ENCODE data around the gene RABL6. TPM values are rescaled to one million over a fixed set of nuclear protein-coding genes. Genes with fewer than 3 reads are reported as not detected.
"Not testable (repeated sequence)": the region's sequence is repeated elsewhere in the genome, so short reads cannot be mapped to it uniquely, and the experiment has no call there.

RABL6 gene
- total RNA-seq, 1 donor from 2014 or later: 90.2 TPM

DNA sequence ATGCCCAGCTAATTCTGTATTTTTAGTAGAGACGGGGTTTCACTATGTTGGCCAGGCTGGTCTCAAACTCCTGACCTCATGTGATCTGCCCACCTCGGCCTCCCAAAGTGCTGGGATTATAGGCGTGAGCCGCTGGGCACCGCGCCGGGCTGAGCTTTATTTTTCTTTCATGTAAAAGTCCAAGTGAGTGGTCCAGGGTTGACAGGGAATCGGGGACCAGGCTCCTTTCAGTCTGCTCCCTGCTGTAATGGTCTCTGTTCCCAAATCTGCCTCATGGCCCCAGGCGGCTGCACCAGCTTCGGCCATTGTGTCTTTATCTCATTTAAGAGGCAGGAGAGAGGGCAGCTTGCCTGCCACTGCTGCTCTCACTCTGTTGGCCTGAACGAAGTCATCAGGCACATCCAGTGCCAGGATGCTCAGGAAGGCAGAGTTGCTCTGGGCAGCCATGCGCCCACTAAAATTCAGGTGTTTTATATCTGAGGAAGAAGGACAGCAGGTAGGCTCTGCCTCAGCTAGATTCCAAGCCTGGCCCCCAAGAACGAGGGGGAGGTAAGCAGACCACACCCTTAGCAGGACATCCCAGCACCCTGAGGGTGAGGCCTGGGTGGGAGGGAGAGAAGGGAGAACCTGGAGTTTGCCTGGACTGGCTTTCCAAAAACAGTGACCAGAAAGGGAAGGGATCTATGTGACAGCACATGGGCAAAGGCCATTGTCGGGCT lies 13.3 kb upstream of the RABL6 start:
- DNase-seq (ENCODE audit: extremely low read depth, low read depth, low spot score): no peak

DNA sequence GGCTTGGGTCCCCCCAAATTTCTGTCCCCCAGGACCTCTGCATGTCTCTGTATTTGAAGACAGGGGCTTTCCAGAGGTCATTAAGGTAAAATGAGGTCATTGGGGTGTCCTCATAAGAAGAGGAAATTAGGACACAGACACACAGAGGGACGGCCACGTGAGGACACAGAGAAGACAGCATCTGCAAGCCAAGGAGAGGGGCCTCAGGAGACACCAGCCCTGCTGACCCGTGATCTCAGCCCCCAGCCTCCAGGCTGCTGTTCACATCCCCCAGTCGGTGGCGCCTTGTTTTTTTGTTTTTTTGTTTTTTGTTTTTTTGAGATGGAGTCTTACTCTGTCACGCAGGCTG lies 12.8 kb upstream of the RABL6 start:
- DNase-seq (ENCODE audit: extremely low read depth, low read depth, low spot score): no peak

DNA sequence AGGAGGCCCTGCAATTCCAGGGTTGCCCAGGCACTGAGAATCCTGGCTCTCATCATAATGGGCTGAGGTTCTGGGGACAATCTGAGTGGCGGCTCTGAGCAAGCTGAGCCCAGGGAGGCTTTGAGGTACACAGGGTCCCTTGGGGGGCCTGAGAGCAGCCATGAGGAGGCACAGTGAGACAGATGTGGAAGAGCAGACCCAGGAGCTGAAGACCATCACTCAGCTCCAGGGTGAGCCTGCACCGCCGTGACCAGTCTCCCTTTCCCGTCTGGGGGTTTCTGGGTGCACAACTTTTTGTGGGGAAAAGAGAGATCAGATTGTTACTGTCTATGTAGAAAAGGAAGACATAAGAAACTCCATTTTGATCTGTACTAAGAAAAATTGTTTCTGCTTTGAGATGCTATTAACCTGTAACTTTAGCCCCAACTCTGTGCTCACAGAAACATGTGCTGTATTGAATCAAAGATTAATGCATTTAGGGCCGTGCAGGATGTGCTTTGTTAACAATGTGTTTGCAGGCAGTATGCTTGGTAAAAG lies 11.4 kb upstream of the RABL6 start, which contains the start of gene CCDC183:
CCDC183 (plus strand) TSS at position 101 of the 537 bp plus-strand sequence; CDS start at position 161, 60 bp downstream.
- DNase-seq (ENCODE audit: extremely low read depth, low read depth, low spot score): no peak

DNA sequence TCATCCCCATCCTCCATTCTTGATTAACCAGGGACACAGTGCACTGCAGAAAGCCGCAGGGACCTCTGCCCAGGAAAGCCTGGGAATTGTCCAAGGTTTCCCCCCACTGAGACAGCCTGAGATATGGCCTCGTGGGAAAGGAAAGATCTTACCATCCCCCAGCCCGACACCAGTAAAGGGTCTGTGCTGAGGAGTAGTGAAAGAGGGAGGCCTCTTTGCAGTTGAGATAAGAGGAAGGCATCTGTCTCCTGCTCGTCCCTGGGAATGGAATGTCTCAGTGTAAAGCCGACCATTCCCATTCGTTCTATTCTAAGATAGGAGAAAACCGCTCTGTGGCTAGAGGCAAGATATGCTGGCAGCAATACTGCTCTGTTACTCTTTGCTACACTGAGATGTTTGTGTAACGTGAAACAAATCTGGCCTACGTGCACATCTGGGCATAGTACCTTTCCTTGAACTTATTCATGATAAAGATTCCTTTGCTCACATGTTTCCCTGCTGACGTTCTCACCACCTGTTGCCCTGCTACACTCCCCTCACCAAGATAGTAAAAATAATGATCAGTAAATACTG lies 10.9 kb upstream of the RABL6 start:
- DNase-seq (ENCODE audit: extremely low read depth, low read depth, low spot score): not testable (repeated sequence)

DNA sequence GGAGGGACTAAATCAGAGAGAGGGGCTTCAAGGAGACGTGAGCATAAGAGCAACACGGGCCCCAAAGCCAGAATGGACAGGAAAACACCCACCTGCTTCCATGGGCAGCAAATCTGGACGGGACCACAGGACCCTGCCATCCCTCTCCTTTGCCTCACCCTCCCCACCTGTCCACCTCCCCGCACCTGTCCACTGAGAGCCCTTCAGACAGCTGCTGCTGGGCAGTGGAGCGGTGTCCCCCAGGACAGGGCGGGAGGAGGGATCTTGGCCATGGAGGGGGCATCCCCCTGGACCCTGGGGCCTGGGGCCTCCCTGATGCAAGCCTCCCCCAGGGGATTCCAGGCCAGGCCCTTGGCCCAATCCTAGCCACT lies 9.1 kb upstream of the RABL6 start:
- DNase-seq (ENCODE audit: extremely low read depth, low read depth, low spot score): no peak

DNA sequence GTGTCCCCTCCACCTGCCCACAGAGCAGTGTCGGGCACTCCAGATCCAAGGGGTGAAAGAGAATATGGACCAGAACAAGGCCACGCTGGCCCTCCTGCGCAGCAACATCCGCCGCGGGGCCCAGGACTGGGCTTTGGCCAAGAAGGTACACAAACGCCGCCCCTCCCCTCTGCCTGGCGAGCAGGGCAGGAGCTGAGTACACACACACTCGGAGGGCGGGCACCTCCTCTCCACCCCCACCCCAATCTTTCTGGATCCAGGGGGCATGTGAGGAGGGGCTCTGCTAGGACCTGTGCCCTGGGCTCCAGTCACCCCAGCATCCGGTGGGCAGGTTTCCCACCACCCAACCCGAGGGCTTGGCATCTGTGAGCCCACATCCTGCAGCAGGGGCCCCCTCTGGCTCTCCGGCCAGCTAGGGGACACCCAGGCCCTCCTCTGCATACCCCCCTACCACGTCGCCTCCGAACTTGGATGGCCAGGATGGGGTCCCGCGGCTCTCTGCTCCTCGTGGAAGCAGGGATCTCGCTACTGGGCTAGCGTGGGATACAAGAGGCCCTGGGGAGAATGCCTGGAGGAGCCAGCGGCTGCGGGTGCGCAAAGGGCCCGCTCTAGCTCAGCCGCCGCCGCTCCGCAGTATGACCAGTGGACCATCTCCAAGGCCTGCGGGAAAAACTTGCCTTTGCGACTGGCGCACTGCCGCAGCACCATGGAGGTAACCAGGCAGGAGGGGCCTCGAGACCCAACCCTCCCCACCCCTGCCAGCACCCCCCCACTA lies 8.5 kb upstream of the RABL6 start:
- DNase-seq (ENCODE audit: extremely low read depth, low read depth, low spot score): no peak

DNA sequence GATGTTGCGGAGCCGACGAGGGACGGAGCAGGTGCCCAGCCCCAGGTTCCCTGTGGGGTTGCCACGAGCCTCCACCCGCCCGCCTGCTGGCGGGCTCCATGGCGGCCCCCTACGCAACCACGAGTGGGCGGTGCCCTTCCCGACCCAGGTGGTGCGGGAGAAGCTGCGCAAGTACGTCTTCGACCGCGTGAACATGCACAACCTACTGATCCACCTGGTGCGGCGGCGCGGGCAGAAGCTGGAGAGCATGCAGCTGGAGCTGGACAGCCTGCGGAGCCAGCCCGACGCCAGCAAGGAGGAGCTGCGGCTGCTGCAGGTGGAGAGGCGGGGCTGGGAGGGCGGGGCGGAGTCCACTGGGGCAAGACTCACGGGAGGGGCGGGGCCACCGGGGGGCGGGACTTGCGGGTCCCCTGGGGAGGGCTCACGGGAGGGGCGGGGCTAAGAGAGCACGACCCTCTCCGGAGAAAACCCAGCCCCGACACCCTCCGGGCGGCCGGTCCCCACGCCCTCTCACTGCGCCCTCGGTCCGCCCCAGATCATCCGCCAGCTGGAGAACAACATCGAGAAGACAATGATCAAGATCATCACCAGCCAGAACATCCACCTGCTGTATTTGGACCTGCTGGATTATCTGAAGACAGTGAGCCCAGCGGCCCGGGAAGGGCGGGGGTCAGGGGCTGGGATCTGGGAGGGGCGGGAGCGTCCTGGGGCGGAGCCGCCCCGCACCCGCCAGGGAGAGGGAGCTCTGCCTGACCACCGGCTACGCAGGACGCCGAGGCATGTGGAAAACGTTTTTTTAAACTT lies 7.7 kb upstream of the RABL6 start:
- DNase-seq (ENCODE audit: extremely low read depth, low read depth, low spot score): no peak

DNA sequence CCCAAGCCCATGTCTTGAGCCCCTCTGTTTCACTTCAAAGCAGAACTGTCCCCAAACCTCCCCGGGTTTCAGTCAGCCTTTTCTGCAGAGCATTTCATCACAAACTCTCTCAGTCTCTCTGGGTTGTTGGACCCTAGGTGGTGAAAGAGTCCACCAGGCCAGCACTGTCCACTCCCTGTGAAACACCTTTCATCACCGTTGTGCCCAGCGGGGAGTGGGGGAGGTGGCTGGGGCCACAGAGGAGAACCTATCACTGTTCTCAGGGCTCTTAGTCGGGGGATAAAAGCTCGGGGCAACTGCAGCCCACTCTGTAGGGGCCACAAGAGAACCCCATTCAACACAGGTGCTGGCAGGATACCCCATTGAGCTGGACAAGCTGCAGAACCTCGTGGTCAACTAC lies 5.4 kb upstream of the RABL6 start:
- DNase-seq (ENCODE audit: extremely low read depth, low read depth, low spot score): no peak

DNA sequence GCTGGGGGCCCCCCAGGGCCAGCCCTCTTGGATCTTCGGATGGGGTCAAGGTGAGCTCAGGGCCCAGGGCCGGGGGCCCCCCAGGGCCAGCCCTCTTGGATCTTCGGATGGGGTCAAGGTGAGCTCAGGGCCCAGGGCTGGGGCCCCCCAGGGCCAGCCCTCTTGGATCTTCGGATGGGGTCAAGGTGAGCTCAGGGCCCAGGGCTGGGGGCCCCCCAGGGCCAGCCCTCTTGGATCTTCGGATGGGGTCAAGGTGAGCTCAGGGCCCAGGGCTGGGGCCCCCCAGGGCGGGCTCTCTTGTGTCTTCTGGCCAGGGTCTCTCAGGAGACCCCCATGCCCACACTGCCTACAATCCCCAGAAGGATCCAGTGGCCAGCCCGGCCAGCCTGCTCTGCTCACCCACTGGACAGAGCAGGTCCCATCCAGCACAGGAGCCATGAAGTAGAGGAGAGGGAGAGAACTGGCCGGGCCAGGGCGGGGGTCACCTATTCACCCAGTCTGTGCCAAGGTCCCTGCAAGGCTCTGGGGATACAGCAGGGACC lies 4.7 kb upstream of the RABL6 start:
- not testable (repeated sequence) for DNase-seq (ENCODE audit: extremely low read depth, low read depth, low spot score)

DNA sequence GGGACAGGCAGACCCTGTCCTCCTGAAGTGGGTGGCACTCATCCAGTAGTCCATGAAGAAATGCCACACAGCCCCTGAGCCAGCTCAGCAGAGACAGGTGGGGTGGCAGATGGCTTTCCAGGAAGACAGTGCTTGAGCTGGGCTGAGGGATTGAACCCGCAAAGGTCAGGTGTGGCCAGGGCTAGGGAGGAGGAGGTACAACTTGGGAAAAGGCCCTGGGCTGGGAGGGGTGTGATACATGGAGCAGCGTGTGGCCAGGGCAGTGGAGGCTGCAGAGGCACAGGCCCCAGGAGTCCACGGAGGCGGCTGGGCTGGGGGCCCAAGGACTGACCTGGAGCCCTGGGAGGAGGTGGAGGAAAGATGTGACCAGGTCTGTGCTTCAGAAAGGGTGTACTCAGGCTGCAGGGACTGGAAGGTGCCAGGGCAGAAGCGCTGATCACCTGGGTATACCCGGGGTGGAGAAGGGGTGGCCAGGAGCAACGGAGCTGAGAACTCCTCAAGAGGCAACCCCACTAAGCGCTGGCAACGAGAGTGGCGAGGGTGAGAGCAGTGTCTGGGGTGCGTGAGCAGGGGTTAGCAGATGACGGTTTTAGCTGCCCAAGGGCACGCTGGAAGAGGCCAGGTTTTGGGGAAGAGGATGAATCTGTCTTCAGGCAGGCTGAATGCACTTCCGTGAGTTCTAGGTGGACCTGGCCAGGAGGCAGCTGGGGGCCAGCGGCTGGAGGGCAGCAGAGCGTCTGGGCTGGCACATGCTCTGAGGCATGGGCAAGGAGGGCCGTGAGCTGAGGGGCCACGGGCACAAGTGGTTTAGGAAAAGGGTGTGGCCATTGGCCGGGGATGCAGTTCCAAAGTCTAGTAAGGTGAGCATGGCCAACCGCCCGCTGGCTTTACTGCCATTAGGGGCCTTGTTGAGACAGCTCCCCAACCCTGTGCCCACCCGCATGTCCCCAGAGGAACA lies 3.9 kb upstream of the RABL6 start:
- DNase-seq (ENCODE audit: extremely low read depth, low read depth, low spot score): no peak

DNA sequence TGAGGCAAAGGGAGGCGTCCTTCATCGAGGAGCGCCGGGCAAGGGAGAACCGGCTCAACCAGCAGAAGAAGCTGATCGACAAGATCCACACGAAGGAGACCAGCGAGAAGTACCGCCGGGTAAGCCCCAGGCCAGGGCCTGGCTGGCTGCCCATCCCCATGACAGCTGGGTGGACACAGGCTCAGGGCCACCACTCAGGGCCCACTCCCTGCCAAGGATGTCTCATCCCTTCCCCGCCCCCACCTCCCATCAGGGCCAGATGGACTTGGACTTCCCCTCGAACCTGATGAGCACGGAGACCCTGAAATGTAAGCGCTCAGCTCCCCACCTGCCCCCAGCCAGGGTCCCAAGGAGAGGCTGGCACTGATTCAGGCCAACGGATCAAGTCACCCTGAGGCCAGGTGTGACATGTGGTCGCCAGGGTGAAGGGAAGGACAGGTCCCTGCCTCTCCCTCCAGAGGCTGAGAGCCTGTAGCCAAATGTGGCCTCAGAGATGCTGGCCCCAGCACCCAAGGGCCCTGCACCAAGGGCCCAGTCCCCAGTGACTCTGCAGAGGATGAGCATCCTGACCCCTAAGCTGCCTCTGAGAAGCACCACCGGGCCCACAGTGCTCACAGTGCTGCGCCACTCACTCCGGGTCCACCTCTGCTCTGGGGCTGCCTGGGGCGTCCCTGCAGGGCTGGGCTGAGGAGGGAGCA lies 3.1 kb upstream of the RABL6 start:
- DNase-seq (ENCODE audit: extremely low read depth, low read depth, low spot score): no peak

DNA sequence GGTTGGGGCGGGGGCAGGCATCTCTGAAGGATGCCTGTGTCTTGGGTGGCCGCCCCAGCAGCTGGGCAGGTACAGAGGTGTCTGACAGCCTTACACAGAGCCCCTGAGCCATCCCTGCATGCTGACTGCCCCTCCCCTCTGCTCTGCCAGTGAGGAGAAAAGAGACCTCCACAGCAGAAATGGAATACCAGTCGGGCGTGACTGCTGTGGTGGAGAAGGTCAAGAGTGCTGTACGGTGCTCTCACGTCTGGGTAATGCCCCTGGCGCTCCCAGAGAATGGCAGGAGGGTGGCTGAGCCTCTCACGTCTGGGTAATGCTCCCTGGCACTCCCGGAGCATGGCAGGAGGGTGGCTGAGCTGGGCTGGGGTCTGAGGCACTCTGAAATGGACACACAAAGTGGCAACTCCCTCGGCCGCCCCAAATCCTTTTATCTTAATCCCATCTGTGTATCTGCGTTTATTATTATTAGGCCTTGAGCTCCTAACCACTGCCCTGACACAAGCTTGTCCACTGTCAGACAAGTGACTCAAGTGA lies 2.5 kb upstream of the RABL6 start:
- DNase-seq (ENCODE audit: extremely low read depth, low read depth, low spot score): no peak

DNA sequence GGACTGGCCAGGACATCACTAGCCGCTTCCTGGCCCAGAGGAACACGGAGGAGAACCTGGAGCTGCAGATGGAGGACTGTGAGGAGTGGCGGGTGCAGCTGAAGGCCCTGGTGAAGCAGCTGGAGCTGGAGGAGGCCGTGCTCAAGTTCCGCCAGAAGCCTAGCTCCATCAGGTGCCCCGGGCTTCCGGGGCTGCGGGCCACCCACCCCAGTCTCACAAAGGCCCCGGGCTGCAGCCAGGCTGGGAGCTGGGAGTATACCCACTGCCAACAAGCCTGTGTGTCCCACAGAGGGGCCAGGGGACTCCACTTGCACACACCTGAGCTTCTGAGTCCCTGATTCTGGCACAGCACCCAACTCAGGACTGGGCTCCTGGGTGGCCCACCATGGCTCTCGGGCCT lies 1.7 kb upstream of the RABL6 start:
- DNase-seq (ENCODE audit: extremely low read depth, low read depth, low spot score): no peak

DNA sequence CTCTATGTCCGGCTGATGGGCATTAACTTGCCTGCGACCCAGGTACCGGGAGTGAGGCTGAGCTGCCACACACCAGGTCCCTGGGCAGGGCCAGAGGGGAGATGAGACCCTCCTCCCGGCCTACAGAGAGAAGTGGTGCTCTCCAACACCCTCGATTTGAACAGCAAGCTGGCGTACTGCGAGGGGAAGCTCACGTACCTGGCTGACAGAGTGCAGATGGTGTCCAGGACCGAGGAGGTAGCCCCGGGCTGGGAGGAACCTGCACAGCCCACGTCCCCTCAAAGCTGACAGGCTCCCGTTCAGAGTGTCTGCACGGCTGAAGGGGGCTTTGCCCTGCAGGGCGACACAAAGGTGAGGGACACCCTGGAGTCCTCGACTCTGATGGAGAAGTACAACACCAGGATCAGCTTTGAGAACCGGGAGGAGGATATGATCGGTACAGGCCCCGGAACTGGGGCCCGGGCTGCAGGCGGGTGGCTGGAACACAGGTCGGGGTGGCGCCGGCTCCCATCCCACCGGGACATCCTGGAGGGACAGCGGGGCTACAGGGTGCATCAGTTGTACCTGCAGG lies 1.0 kb upstream of the RABL6 start:
- DNase-seq (ENCODE audit: extremely low read depth, low read depth, low spot score): no peak

DNA sequence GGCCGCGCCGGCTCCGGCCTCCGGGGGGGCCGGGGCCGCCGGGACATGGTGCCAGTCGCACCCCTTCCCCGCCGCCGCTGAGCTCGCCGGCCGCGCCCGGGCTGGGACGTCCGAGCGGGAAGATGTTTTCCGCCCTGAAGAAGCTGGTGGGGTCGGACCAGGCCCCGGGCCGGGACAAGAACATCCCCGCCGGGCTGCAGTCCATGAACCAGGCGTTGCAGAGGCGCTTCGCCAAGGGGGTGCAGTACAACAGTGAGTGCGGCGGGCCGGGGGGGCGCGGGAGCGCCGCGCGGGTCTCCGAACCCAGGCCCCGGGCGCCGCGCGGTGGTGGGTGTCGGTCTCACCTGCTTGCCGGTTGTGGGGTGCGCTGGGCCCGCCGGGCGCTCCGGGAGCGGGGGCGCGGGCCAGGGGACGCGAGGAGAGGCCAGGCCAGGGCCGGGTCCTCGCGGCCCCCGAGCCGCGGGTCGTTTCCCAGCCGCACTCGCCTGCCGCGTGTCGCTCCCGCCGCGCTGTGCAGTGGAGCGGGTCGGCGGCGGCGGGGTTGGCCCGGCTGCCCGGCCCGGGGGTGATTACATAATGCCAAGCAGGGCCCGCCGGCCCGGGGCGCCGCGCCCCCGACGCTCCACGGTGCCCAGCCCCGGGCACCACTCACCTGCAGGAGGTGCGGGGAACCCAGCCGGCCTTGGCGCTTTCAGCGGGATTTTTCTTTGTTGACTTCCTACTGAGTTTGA lies 492 bp downstream of the RABL6 start:
- DNase-seq (ENCODE audit: extremely low read depth, low read depth, low spot score): no peak

DNA sequence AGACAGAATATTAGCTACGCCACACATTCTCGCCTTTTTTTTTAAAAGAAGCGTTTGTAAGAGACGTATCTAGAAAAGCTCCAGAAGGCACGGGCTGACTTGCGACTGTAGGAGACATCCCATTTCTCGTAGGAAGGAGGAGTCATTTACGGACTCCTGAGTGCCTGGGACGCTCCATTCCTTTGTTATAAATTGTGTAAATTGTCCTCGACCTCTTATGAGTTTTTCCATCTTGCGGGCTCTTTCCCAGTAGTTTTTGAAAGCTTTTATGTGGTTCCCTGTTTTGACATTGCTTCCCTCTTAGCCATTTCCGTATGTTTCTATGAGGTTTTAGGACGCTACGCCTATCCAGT lies 1.0 kb downstream of the RABL6 start:
- DNase-seq (ENCODE audit: extremely low read depth, low read depth, low spot score): no peak

DNA sequence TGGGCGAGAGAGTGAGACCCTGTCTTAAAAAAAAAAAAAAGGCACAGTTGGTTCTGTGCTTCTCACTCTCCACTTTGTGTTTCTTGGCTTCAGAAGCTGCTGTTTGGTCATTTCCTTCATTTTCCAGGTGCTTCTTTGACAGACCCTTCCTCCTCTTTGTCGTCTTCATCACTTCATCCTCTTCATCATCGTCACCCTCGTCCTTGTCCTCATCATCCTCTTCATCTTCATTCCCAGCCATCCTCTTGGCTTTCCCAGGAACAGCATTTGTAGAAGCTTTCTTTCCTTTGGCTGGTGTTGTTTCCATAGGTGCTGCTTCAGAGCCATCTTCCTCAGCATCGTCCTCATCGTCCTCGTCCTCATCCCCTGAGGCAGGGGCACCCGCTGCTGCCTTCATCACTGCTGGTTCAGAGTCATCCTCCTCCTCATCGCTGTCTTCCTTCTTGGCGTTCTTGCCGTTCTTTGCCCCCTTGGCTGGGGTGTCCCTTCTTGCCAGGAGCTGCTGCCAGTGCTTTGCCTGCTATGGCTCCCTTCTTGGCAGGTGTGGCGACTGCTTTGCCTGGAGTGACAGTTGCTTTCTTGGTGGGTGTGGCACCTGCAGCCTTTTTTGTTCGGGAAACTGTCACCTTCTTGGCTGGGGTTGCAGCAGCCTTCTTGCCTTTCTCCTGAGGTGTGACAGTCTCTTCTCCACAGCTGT lies 7.1 kb downstream of the RABL6 start:
- DNase-seq (ENCODE audit: extremely low read depth, low read depth, low spot score): no peak

Measured in glomerular endothelial cell (primary cell).